Measurements from ENCODE around the gene HNF1B.

HNF1B gene

DNA sequence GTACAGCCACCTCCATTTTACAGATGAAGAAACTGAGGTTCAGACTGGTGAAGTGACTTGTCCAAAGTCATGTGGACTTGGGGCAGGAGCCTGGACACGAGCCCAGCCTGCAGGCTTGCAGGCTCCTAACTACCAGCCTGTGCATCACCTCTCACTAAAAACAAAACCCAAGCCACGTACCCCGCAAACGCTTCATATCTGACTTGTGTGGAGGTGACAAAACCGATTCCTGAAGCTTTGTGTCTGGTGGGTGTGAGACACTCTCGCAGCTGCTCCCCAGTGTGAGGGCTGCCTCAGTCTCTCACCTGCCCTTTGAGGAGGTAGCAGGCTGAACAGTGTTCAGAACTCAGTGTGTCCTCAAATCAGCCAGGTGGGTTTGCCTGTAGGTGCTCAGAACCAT is 8.4 kb downstream of the HNF1B start:
- DNase-seq (ENCODE audit: low read depth): no peak

DNA sequence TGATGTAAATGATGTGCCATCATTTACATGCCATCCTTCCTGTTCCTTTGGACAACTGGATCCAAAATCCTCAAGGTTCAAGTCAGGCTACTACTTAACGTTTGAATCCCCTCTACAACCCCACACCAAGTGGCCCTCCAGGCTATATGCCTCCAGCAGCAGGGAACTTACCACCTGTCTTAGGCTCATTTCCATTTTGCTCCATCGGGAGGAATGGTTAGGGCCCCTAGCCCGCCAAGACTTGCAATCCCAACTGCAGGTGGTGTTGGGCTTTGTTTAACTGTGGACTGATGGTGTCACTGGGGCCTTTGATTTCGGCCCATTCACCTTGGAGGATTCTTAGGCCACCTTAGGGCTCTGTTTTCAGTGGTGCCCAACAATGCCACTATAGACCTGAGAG is 9.7 kb downstream of the HNF1B start:
- DNase-seq (ENCODE audit: low read depth): no peak

GRCh38 chr17:37732316-37732715 is 12.5 kb downstream of the HNF1B start:
- DNase-seq (ENCODE audit: low read depth): no peak

DNA sequence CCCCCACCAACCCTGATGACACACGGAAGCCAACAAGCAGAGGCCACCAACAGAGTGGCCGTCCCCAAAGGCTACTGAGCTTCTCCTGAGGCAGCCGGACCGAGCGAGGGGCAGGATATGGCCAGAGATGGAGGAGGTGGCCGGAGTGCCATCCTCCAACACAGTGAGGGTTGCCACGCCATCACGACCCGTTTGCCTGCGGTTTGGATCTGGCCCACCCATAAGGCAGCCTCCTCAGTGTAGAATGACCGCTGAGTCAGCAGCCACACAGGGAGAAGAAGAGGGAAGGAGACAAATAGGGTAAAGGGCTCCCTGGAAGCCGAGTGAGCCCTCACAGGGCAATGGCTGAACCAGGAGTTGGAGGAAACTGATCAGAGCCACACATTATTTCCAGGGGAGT is 13.8 kb downstream of the HNF1B start:
- DNase-seq (ENCODE audit: low read depth): no peak

DNA sequence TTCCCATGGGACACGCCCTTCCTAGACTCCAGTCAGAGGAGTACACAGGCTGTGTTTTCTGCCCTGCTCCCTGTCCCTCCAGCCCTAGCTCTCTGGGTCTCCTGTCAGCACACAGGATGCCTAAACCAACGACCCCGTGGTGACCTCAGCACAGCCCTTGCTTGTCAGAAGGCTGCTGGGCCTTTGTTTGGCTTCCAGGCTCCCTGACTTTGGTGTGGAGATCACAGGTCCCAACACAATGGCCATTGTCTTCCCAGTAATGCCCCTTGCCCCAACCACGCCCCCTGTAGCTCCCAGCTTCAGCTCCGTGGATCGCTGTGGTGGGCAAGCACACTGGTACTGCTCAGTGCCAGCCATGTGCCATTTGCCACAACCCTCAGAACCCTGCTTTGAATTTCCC is 15.0 kb downstream of the HNF1B start:
- no peak for DNase-seq (ENCODE audit: low read depth)

DNA sequence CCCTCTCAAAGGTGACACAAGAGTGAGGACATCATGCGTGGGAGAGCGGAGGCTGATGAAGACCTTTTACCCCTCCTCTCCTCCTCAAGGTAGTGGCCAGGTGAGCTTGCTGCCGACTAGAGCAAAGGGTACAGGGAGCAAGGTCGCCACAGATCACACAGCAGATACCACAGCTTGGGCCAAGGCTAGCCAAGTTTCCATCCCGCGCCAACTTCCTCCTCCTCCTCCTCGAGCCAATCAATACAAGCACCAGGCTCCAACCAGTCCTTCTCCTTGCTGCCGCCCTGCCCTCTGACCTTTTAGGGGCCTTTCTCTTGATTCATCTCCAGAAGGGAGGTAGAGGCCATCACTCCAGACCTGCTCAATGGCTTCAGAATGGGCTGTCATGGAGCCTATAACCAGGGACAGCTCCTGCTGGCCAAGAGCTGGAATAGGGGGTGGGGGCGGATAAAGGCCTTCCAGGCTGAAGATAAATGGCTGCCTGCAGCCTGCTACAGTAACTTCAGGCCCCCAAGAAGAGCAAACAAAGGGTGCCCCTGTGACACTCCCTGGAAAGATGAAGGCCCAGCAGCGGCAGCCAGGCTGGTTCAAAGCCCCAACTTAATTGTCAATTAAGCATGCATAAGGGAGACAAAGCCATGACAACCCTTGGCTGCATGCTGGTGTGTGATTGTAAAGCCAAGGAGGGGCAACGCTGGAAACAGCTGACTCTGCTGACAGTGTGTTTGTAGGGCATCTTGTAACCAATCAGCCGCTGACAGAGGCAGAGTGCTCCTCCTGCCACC is 17.8 kb downstream of the HNF1B start:
- no peak for DNase-seq (ENCODE audit: low read depth)

- DNase-seq (ENCODE audit: low read depth): peak; percentile 72
Measured at GRCh38 chr17:37726248-37726647, 18.6 kb downstream of the HNF1B start.

- DNase-seq (ENCODE audit: low read depth): no peak
Measured at GRCh38 chr17:37725601-37726146, 19.2 kb downstream of the HNF1B start.

GRCh38 chr17:37725021-37725595 is 19.8 kb downstream of the HNF1B start:
- no peak for DNase-seq (ENCODE audit: low read depth)

DNA sequence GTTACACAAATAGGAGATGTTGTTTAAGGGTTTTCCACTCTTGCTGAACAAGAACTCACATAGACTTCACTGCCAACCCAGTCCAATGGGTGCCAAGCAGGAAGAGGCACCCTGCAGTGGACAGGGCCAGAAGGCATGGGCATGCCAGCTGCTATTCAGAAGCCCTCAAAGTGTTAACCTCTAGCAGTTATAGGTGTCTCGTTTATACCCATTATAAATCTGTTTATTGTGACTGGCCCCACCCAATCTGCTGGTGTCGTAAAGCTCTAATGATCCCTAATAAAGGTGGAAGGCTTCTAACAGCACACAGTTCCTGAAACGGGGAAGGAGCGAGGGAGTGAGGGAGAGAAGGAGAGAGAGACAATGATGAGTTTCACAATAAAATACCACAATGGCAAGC is 23.9 kb downstream of the HNF1B start:
- no peak for DNase-seq (ENCODE audit: low read depth)

DNA sequence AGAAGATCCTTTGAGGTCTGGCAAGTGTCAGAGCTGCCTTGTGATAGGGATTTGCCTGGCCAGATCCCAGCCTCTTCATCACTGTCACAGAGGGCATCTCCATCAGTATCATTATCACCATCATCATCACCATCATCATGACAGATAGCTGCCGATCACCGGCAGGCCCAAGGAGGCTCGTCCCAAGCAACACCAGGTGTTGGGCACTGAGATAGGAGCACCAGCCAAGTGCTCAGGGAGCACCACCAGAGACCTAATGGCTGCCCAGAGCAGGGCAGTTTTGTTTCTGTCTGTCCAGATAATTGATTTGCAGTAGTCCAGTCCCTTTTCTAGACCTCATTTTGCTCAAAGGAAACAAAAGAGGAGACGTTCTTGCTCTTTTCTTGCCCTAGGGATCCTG is 25.0 kb downstream of the HNF1B start:
- DNase-seq (ENCODE audit: low read depth): no peak

- no peak for DNase-seq (ENCODE audit: low read depth)
Measured at GRCh38 chr17:37718324-37719048, 26.4 kb downstream of the HNF1B start.

DNA sequence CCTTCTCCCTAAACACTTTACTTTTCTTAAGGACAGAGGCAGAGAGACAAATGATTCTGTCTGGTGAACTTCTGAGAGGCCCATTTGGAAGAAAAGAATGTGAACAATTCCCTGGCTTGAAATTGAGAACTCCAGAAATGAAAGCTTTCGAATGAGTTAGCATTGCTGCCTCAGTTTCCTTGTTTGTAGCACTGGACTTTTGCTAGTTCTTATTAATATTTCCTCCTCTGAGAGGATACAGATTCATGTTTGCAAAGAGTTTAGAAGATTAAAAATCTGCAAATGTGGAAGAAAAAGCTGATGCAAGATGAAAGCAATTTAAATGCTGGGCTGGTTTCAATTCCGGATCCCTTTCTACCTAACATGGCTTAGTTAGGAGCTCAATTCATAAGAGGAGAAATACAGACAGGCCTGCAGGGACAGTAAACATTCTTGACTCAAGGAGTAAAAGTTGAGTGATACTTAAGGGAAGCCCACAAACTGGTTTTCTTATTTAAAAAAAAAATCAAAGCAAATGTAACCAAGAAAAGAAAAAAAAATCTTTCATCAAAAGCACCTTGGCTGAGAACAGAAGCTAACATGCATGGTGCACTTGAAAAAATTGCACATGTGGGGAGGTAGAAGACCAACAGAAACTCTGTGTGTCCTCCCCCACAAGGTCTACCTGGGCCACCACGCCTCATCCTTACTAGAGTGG is 27.1 kb downstream of the HNF1B start:
- DNase-seq (ENCODE audit: low read depth): peak; percentile 53

DNA sequence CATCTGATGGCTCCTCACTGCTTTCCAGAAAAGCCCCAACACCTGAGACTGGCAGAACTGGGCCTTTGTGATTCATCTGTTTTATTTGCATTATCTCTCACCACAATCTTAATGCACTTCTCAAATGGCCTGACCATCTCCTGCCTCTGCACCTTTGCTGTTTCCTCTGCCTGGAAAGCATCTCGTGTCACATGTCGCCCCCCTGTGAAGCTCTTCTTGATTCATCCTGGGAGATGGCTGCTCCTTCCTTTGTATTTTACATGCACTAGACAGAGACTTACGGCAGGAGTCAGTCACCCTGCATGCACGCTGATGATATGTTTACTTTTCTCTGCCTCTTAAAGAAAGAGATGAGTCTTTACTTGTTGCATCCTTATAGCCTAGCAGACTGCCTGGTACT is 30.0 kb downstream of the HNF1B start:
- peak; percentile 49 for DNase-seq (ENCODE audit: low read depth)

DNA sequence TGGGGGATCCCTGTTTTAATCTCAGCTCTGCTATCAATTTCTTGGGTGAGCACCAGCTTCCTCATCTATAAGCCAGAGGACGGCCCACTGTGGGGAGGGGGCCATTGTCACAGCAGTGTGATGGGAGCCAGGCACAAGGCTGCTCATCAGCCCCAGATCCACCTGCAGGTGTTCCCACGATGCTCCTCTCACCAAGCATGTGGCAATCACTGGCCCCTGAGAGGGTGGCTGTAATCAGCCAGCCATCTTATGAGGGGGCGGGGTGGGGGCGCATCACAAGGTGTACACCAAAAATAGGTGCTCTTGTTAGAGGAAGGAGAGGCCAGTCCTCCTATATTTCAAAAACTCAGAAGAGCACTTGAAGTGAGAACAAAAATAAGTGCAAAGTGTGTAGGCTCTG is 31.2 kb downstream of the HNF1B start:
- DNase-seq (ENCODE audit: low read depth): no peak

DNA sequence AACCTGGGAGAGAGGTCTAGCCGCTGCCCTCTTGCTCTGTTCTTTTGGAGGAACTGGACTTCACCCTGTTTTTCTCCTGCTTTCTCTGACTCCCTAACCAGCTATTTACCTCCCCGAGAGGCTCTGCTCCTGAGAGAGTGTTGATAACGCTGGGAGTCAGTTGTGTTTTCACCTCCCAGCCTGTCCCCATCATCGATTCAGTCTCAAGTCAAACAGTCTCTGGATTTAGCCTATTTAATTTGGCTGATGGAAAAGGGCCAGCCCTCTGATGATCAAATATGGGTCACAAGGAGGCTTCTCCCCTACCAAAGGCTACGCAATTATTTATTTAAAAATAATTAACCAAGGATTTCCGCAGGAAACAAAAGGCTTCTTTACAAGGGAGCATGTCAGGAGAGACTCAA is 31.8 kb downstream of the HNF1B start:
- DNase-seq (ENCODE audit: low read depth): no peak

DNA sequence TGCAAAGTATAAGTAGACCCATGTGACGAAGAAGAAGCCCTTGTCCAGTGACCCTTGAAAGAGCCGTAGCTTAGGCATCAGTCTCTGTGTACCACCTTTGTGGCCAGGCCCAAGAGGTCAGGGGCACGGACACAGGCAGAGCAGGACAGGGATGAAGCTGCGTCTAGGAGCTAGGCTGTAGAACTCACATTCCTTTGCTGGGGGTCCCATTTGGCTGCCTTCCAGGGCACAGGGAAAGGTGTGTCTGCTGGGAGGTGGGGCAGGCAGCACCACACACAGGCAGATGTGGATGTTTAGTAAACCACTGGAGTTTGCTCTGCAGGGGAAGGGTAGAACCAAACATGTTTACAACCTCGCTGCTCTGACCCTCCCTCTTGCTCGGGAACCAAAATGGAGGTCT is 33.7 kb downstream of the HNF1B start:
- no peak for DNase-seq (ENCODE audit: low read depth)

GRCh38 chr17:37710344-37710886 is 34.4 kb downstream of the HNF1B start:
- peak; percentile 65 for DNase-seq (ENCODE audit: low read depth)

DNA sequence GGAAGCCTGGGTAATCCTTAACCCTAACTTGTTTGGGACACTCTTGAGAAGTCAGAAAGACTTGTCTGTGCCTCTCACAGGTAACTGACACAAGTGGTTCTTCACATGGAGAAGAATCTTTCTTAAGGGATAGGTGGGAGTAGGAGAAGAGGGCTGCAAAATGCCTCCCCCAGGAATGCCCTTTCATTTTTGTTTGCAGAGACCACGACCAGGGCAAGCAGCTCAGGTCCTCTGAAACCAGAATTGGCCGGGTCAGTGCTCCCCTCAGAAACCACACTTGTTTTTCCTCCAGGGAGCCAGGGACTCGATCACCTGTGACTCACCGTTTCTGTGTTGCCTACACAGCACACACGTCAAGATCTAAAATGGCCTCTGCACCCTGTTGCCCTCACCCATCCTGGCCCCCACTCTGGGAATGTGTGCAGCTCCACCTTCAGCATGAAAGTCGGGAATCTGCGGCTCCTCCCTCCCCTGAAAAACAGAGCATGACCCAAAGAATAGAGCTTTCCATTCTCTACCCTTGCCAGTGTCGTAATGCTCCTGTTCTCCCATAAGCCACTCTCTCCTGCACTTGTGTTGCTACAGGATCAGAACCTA is 36.1 kb downstream of the HNF1B start:
- DNase-seq (ENCODE audit: low read depth): no peak

- no peak for DNase-seq (ENCODE audit: low read depth)
Measured at GRCh38 chr17:37708008-37708615, 36.7 kb downstream of the HNF1B start.

GRCh38 chr17:37706446-37706845 is 38.4 kb downstream of the HNF1B start:
- no peak for DNase-seq (ENCODE audit: low read depth)
